Mammary epithelial cell (primary cell): ENCODE data around the gene SMAD1.

Experiments used
- EZH2 ChIP-seq: IDR thresholded peaks from 2 replicates; pipeline ENCODE4 v1.6.1; 2012; ENCODE audit warnings: low read length, inconsistent platforms, borderline replicate concordance
- TF ChIP-seq, protein P1 (sequence below), 2 donors: IDR thresholded peaks in 1 of 2; conservative IDR thresholded peaks in 1 of 2; 2 replicates each; pipeline ENCODE4 v1.5.1; 2011 to 2012; ENCODE audit warnings: inconsistent platforms in 2 of 2, low read length in 2 of 2, mild to moderate bottlenecking in 2 of 2, control low read depth in 1 of 2, low read depth in 1 of 2; ENCODE audit not compliant: insufficient read depth in 1 of 2; ENCODE audit errors: extremely low read depth in 1 of 2

DNA sequence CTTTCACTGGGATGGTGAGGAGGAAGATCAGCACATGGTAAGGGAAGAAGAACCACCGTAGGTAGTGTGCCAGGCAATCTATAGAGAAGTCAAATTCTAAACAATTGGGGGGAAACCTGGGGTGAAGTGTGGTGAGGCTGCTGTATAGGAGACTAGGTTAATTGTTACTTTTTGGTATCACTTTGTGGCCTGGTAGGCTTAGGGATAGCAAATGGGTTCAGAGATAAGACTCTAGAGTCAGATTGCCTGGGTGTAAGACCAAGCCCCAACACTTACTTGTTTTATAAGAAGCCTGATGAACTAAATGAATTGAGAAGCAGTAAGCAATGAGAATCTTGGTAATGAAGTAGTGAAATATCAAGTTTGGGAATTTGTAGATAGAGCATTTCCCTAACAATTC lies 8.7 kb downstream of the SMAD1 start:
- no peak for TF ChIP-seq EZH2
- TF ChIP-seq, protein P1, sequence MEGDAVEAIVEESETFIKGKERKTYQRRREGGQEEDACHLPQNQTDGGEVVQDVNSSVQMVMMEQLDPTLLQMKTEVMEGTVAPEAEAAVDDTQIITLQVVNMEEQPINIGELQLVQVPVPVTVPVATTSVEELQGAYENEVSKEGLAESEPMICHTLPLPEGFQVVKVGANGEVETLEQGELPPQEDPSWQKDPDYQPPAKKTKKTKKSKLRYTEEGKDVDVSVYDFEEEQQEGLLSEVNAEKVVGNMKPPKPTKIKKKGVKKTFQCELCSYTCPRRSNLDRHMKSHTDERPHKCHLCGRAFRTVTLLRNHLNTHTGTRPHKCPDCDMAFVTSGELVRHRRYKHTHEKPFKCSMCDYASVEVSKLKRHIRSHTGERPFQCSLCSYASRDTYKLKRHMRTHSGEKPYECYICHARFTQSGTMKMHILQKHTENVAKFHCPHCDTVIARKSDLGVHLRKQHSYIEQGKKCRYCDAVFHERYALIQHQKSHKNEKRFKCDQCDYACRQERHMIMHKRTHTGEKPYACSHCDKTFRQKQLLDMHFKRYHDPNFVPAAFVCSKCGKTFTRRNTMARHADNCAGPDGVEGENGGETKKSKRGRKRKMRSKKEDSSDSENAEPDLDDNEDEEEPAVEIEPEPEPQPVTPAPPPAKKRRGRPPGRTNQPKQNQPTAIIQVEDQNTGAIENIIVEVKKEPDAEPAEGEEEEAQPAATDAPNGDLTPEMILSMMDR (conservative IDR thresholded peaks at IDR 0.05 in 1 of 2, IDR thresholded peaks at IDR 0.05 in 1 of 2; ENCODE audit: extremely low read depth in 1 of 2, insufficient read depth in 1 of 2, low read depth in 1 of 2, low read length in 2 of 2) = no peak
